Upper lobe of left lung (tissue), 4 donors: ENCODE data around the gene NEK1.

Experiments
- EP300 ChIP-seq, 4 donors: sonication (generic); formaldehyde crosslinking; IDR thresholded peaks; one replicate each; pipeline ENCODE4 v1.5.1; 2017; ENCODE audit warnings: antibody characterized with exemption in 4 of 4, control low read depth in 2 of 4
- POLR2A ChIP-seq, 4 donors: fragments of 450-650 bp; IDR thresholded peaks; one replicate each; pipeline ENCODE4 v1.5.1; 2016 to 2017; ENCODE audit warnings: antibody characterized with exemption in 4 of 4, mild to moderate bottlenecking in 2 of 4
- POLR2AphosphoS5 ChIP-seq, 2 donors: sonication (generic); formaldehyde crosslinking; IDR thresholded peaks; one replicate each; pipeline ENCODE4 v1.5.1; 2017; ENCODE audit warnings: antibody characterized with exemption in 2 of 2
- TF ChIP-seq, protein P1 (sequence below), 6 experiments: fragments of 450-650 bp in 4 of 6; fragments of 200-600 bp in 2 of 6; sonication (generic) in 2 of 6; IDR thresholded peaks; one replicate each; pipeline ENCODE4 v1.5.1; 2016 to 2019; ENCODE audit warnings: antibody characterized with exemption in 6 of 6

DNA sequence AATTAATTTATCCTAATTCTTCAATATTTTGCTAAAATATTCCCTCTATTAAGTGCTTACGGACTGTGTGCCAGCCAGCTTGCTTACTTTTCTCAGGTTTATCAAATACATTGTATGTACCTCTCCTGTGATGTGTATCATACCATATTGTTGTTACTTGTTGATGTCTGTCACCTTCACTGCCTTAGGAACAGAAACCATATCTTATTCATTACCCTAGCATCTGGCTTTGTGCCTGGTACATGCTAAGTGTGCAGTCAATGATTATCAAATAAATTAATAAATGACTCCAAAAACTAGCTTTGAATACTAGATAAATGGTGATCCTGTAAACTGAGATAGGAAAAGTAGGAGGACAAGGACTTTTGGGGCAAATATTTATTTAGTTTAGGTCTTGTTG lies 14.9 kb upstream of the NEK1 start:
- TF ChIP-seq, protein P1, sequence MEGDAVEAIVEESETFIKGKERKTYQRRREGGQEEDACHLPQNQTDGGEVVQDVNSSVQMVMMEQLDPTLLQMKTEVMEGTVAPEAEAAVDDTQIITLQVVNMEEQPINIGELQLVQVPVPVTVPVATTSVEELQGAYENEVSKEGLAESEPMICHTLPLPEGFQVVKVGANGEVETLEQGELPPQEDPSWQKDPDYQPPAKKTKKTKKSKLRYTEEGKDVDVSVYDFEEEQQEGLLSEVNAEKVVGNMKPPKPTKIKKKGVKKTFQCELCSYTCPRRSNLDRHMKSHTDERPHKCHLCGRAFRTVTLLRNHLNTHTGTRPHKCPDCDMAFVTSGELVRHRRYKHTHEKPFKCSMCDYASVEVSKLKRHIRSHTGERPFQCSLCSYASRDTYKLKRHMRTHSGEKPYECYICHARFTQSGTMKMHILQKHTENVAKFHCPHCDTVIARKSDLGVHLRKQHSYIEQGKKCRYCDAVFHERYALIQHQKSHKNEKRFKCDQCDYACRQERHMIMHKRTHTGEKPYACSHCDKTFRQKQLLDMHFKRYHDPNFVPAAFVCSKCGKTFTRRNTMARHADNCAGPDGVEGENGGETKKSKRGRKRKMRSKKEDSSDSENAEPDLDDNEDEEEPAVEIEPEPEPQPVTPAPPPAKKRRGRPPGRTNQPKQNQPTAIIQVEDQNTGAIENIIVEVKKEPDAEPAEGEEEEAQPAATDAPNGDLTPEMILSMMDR (IDR thresholded peaks at IDR 0.05): no peak
- no peak for TF ChIP-seq POLR2AphosphoS5 (IDR thresholded peaks at IDR 0.05)
- no peak for TF ChIP-seq EP300 (IDR thresholded peaks at IDR 0.05)
- no peak for TF ChIP-seq POLR2A (IDR thresholded peaks at IDR 0.05)
